Measurements from ENCODE around the gene SCN4A. TPM values are rescaled to one million over a fixed set of nuclear protein-coding genes. Genes with fewer than 3 reads are reported as not detected.

Gene SCN4A
- total RNA-seq, 1 donor from 2014 or later: not detected

DNA sequence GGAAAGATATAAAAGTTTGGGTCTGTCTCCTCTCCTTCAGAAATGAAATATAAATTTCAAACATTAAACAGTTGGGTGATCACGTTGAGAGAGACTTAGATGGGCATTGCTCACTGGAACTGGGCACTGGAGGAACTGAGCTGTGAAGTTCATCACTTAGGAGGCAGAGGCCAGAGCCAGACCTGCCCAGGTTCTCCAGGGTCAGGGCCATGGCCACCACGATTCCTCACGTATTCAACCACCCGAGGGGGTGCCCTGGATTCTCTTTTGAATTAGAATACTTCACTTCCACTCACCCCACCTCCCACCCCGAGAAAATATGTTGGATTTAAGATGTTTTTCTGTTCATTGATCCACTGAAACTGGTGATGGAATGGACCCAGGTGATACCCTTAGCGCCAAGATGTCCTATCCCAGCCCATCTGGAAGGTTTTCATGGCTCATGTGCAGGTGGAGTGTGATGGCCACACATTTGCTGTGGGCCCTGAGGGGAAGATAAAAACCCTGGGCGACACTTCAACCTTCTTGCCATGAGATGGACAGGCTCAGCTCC is 31.6 kb upstream of the SCN4A start:
- no peak overlapping the region for H3K4me3 Mint-ChIP-seq (ENCODE audit: unreplicated experiment)
- peaks cover 10% of the 10 kb centered on the region for H3K4me1 Mint-ChIP-seq (ENCODE audit: unreplicated experiment)
- no peak for DNase-seq (ENCODE audit: extremely low spot score, unreplicated experiment)
- no peaks in the 10 kb centered on the region for H3K36me3 Mint-ChIP-seq (ENCODE audit: unreplicated experiment)
- no peaks in the 10 kb centered on the region for H3K9me3 Mint-ChIP-seq (ENCODE audit: unreplicated experiment)
- TF ChIP-seq, protein P1, sequence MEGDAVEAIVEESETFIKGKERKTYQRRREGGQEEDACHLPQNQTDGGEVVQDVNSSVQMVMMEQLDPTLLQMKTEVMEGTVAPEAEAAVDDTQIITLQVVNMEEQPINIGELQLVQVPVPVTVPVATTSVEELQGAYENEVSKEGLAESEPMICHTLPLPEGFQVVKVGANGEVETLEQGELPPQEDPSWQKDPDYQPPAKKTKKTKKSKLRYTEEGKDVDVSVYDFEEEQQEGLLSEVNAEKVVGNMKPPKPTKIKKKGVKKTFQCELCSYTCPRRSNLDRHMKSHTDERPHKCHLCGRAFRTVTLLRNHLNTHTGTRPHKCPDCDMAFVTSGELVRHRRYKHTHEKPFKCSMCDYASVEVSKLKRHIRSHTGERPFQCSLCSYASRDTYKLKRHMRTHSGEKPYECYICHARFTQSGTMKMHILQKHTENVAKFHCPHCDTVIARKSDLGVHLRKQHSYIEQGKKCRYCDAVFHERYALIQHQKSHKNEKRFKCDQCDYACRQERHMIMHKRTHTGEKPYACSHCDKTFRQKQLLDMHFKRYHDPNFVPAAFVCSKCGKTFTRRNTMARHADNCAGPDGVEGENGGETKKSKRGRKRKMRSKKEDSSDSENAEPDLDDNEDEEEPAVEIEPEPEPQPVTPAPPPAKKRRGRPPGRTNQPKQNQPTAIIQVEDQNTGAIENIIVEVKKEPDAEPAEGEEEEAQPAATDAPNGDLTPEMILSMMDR (IDR thresholded peaks at IDR 0.05): no peak
- H3K27ac Mint-ChIP-seq (ENCODE audit: unreplicated experiment): no peak overlapping the region
- no peaks in the 10 kb centered on the region for H3K27me3 Mint-ChIP-seq (ENCODE audit: unreplicated experiment)

DNA sequence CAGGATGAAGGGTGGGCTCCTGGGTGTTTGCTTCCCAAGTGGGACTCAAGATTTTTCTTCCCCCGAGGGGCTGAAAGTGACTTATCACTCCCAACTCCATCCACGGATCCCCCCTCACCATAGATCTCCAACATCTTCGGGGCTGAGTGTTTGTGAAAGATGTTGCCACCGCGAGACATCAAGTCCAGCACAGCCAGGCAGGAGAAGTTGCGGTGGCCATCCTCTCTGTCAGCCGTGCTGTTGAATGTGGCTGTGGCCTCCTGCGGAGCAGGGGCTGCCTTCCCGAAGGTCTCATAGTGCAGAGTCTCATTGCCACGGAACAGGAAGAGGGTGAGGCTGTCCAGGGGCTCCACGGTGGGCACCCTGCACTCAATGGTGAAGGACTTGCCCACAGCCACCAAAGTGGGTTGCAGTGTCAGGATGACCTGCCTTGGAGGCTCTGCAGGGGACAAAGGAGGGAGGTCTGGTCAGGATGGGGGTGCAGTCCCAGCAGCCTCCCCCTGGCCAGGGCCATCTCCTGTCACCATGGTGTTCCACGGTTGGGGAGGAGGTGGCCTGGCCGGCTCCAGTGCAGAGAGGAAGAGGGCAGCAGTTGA is 30.9 kb upstream of the SCN4A start:
- H3K4me1 Mint-ChIP-seq (ENCODE audit: unreplicated experiment): peaks cover 10% of the 10 kb centered on the region
- H3K36me3 Mint-ChIP-seq (ENCODE audit: unreplicated experiment): no peaks in the 10 kb centered on the region
- H3K27ac Mint-ChIP-seq (ENCODE audit: unreplicated experiment): no peak overlapping the region
- TF ChIP-seq, protein P1 (IDR thresholded peaks at IDR 0.05): no peak
- no peak overlapping the region for H3K4me3 Mint-ChIP-seq (ENCODE audit: unreplicated experiment)
- no peaks in the 10 kb centered on the region for H3K27me3 Mint-ChIP-seq (ENCODE audit: unreplicated experiment)
- DNase-seq (ENCODE audit: extremely low spot score, unreplicated experiment): no peak
- no peaks in the 10 kb centered on the region for H3K9me3 Mint-ChIP-seq (ENCODE audit: unreplicated experiment)

DNA sequence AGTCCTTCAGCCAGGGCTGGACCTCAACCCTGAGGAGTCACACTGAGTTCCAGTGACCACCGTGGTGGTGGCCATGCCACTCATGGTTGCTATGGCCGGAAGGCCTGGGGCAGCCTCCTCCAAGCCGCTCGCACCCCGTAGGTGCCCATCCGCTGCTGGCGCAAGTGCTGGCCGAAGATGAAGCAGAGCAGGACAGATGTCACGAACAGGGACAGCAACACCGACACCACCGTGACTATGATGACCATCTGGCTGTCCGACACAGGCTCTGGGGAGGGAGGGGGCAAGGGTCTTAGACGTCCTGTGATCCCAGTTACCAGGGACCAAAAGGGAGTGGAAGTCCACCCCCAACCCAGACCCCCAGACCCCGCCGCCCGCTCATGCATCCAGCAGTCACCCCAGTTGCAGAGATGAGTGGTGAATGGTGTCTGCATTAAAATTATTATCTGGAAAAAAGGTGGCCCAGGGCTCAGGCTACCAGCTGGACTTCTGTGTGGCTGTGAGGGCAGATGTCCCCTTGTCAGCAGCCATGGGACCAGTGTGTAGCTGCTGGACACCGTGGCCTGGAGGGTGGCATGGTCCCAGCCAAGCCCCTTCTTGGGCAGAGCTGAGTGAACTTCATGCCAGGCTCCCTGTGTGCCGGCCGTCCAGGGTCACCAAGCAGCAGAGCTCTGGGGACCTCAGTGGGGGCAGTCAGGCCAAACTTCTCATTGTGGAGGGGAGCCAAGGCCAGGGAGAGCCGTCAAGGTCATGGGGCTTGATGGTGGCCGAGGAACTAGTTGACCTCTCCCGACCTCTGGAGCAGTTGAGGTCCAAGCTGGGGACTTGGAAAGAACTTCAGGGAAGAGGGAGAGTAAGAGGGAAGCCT is 30.2 kb upstream of the SCN4A start:
- Mint-ChIP-seq H3K9me3 (ENCODE audit: unreplicated experiment) (no peaks in the 10 kb centered on the region), H3K4me3 (ENCODE audit: unreplicated experiment) (no peak overlapping the region), H3K36me3 (ENCODE audit: unreplicated experiment) (no peaks in the 10 kb centered on the region), H3K27me3 (ENCODE audit: unreplicated experiment) (peaks cover under 1% of the 10 kb centered on the region), H3K27ac (ENCODE audit: unreplicated experiment) (no peak overlapping the region), H3K4me1 (ENCODE audit: unreplicated experiment) (peaks cover 10% of the 10 kb centered on the region)
- TF ChIP-seq, protein P1 (IDR thresholded peaks at IDR 0.05): no peak
- DNase-seq (ENCODE audit: extremely low spot score, unreplicated experiment): no peak

DNA sequence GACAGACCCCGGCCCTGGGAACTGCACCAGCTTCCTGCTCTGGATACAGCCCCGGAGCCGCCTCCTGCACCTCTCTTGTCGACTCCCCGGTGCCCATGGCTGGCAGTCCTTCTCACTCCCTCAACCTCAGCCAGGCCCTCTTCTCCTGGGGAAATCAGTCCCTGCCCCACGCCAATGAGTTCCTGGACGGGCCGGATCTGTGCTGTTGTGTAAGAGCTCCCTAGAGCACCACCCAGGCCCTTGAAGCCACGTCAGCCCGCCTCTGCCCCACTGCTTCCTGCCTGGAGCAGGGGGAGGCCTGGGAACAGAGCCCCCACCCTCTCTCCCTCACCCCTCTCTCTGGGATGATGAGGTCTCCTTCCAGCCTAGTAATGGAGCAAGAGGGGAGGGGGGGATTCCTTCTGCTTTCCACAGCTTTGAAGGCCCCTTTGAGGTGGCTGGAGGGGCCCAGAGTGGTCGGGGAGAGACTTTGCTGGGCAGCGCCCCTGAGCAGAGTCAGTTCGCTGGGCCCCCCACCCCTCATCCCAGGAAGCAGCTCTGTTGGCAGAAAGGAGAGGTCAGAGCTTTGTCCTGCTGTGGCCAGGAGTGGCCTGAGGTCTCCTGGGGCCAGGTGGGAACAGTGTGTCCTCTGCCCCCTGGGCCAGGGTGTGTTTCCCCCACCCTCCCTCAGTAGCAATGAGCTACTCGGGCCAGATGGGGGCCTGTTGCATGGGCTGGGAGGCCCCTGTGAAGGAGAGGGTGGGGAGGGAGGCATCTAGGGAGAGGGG is 29.2 kb upstream of the SCN4A start:
- Mint-ChIP-seq H3K9me3 (ENCODE audit: unreplicated experiment) (no peaks in the 10 kb centered on the region), H3K4me3 (ENCODE audit: unreplicated experiment) (no peak overlapping the region), H3K27ac (ENCODE audit: unreplicated experiment) (no peak overlapping the region), H3K36me3 (ENCODE audit: unreplicated experiment) (no peaks in the 10 kb centered on the region), H3K4me1 (ENCODE audit: unreplicated experiment) (peaks cover 13% of the 10 kb centered on the region), H3K27me3 (ENCODE audit: unreplicated experiment) (peaks cover 10% of the 10 kb centered on the region)
- TF ChIP-seq, protein P1 (IDR thresholded peaks at IDR 0.05): no peak
- DNase-seq (ENCODE audit: extremely low spot score, unreplicated experiment): no peak
